ENCODE measurements around the gene SBNO1.

Gene SBNO1

DNA sequence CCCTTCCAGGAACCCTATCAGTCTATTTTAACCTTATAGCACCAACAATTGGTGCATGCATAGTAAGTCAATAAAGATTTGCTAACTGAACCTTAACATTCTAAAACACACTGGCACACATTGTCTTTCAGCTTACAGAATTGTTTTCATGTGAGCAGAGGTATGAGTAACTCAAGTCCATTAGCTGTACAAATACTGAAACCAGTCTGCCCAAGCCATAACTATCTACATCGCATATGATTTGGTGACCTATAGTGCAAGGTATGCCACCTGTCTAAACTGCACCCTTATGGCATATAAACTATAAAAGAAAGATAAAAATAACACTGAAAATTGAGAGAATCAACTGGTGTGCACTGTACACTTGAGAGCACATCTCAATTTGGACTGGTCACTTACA lies 34.8 kb downstream of the SBNO1 start:
- TF ChIP-seq ZNF660 (tag by site-specific recombination; IDR thresholded peaks at IDR 0.05): no peak
- TF ChIP-seq, protein P1, sequence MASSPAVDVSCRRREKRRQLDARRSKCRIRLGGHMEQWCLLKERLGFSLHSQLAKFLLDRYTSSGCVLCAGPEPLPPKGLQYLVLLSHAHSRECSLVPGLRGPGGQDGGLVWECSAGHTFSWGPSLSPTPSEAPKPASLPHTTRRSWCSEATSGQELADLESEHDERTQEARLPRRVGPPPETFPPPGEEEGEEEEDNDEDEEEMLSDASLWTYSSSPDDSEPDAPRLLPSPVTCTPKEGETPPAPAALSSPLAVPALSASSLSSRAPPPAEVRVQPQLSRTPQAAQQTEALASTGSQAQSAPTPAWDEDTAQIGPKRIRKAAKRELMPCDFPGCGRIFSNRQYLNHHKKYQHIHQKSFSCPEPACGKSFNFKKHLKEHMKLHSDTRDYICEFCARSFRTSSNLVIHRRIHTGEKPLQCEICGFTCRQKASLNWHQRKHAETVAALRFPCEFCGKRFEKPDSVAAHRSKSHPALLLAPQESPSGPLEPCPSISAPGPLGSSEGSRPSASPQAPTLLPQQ (tag by site-specific recombination; IDR thresholded peaks at IDR 0.05): no peak
- no peak for TF ChIP-seq ZNF157 (tag by site-specific recombination; IDR thresholded peaks at IDR 0.05)
- TF ChIP-seq ZNF394 (tag by site-specific recombination; IDR thresholded peaks at IDR 0.05; ENCODE audit: borderline replicate concordance): no peak
- TF ChIP-seq ZNF214 (tag by site-specific recombination; IDR thresholded peaks at IDR 0.05; ENCODE audit: borderline replicate concordance): no peak
- no peak for TF ChIP-seq GLI2 (tag by site-specific recombination; IDR thresholded peaks at IDR 0.05; ENCODE audit: borderline replicate concordance, low read depth)
- TF ChIP-seq, protein P2, sequence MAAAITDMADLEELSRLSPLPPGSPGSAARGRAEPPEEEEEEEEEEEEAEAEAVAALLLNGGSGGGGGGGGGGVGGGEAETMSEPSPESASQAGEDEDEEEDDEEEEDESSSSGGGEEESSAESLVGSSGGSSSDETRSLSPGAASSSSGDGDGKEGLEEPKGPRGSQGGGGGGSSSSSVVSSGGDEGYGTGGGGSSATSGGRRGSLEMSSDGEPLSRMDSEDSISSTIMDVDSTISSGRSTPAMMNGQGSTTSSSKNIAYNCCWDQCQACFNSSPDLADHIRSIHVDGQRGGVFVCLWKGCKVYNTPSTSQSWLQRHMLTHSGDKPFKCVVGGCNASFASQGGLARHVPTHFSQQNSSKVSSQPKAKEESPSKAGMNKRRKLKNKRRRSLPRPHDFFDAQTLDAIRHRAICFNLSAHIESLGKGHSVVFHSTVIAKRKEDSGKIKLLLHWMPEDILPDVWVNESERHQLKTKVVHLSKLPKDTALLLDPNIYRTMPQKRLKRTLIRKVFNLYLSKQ (tag by site-specific recombination; IDR thresholded peaks at IDR 0.05; ENCODE audit: borderline replicate concordance): no peak
- TF ChIP-seq, protein P3, sequence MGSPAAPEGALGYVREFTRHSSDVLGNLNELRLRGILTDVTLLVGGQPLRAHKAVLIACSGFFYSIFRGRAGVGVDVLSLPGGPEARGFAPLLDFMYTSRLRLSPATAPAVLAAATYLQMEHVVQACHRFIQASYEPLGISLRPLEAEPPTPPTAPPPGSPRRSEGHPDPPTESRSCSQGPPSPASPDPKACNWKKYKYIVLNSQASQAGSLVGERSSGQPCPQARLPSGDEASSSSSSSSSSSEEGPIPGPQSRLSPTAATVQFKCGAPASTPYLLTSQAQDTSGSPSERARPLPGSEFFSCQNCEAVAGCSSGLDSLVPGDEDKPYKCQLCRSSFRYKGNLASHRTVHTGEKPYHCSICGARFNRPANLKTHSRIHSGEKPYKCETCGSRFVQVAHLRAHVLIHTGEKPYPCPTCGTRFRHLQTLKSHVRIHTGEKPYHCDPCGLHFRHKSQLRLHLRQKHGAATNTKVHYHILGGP (tag by site-specific recombination; IDR thresholded peaks at IDR 0.05): no peak
- Histone ChIP-seq H3K4me3 (ENCODE audit: low read depth, low read length) (no peak overlapping the region), H3K4me1 (ENCODE audit: control insufficient read depth, insufficient read depth, low read length) (no peaks in the 10 kb centered on the region), H3K36me3 (ENCODE audit: control insufficient read depth in 2 of 2, insufficient read depth in 1 of 2, low read length in 2 of 2) (peaks cover 67 to 78% of the 10 kb centered on the region in 2 experiments), H3K27ac (ENCODE audit: extremely low read depth, low read depth, low read length) (no peak overlapping the region), H3K9me3 (ENCODE audit: control insufficient read depth, insufficient read depth, low read depth, low read length) (no peaks in the 10 kb centered on the region)
- ChIA-PET CTCF (interaction anchor here (0.5 kb wide), 1 partner anchor 513 kb away, joined by 4 read pairs; no protein-coding TSS in a partner anchor), POLR2A (no interaction called here)

DNA sequence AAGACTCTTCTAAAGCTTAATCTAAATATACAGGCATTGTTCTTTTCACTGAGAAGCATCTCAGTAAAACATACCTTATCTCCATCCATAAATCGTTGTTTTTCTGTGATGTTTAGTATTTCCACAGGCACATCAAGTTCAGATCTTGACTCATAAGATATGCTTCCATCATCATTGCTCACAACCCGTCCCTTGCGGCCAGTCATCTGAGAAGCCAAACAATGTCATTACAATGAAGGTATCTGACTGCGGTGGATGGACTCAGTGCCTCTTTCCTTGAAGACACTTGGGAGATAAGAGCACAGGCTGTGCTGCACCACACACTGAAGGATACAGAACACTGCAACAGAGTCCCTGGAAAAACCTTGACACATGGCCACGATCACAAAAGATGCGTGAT lies 44.8 kb downstream of the SBNO1 start:
- no peak overlapping the region for H3K4me3 ChIP-seq (ENCODE audit: low read depth, low read length)
- no peaks in the 10 kb centered on the region for H3K9me3 ChIP-seq (ENCODE audit: control insufficient read depth, insufficient read depth, low read depth, low read length)
- no peaks in the 10 kb centered on the region for H3K4me1 ChIP-seq (ENCODE audit: control insufficient read depth, insufficient read depth, low read length)
- TF ChIP-seq ZNF433 (tag by site-specific recombination; IDR thresholded peaks at IDR 0.05; ENCODE audit: low read depth) (no peak), ZNF350 (tag by site-specific recombination; IDR thresholded peaks at IDR 0.05) (no peak), BCL11A (tag by site-specific recombination; IDR thresholded peaks at IDR 0.05; ENCODE audit: low read depth) (no peak), OVOL3 (tag by site-specific recombination; IDR thresholded peaks at IDR 0.05) (no peak), ZNF664 (tag by site-specific recombination; IDR thresholded peaks at IDR 0.05) (no peak)
- TF ChIP-seq, protein P4, sequence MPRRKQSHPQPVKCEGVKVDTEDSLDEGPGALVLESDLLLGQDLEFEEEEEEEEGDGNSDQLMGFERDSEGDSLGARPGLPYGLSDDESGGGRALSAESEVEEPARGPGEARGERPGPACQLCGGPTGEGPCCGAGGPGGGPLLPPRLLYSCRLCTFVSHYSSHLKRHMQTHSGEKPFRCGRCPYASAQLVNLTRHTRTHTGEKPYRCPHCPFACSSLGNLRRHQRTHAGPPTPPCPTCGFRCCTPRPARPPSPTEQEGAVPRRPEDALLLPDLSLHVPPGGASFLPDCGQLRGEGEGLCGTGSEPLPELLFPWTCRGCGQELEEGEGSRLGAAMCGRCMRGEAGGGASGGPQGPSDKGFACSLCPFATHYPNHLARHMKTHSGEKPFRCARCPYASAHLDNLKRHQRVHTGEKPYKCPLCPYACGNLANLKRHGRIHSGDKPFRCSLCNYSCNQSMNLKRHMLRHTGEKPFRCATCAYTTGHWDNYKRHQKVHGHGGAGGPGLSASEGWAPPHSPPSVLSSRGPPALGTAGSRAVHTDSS (tag by site-specific recombination; IDR thresholded peaks at IDR 0.05): no peak
- H3K27ac ChIP-seq (ENCODE audit: extremely low read depth, low read depth, low read length): no peak overlapping the region
- ChIA-PET POLR2A (no interaction called here), CTCF (no interaction called here)
- H3K36me3 ChIP-seq (ENCODE audit: control insufficient read depth in 2 of 2, insufficient read depth in 1 of 2, low read length in 2 of 2): peaks cover 78 to 96% of the 10 kb centered on the region in 2 experiments

DNA sequence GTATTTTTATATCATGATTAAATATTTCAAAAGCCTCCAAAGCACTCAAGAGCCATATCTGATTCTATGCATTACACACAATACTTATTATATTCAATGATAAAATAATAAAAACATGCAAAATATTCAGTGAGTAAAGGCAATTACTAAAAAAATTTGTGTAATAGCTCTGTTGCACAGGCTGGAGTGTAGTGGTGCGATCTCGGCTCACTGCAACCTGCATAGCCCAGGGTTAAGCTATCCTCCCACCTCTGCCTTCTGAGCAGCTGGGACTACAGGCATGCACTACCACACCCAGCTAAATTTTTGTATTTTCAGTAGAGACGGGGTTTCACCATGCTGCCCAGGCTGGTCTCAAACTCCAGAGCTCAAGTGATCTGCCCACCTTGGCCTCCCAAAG lies 45.4 kb downstream of the SBNO1 start:
- Histone ChIP-seq H3K9me3 (ENCODE audit: control insufficient read depth, insufficient read depth, low read depth, low read length) (no peaks in the 10 kb centered on the region), H3K4me3 (ENCODE audit: low read depth, low read length) (no peak overlapping the region), H3K27ac (ENCODE audit: extremely low read depth, low read depth, low read length) (no peak overlapping the region), H3K36me3 (ENCODE audit: control insufficient read depth in 2 of 2, insufficient read depth in 1 of 2, low read length in 2 of 2) (peaks cover 77 to 95% of the 10 kb centered on the region in 2 experiments), H3K4me1 (ENCODE audit: control insufficient read depth, insufficient read depth, low read length) (no peaks in the 10 kb centered on the region)
- CTCF ChIA-PET: interaction anchor here (0.6 kb wide), 1 partner anchor 74 kb away, joined by 3 read pairs; no protein-coding TSS in a partner anchor
- POLR2A ChIA-PET: no interaction called here
- TF ChIP-seq ZNF501 (tag by site-specific recombination; IDR thresholded peaks at IDR 0.05) (no peak), ZNF132 (tag by site-specific recombination; IDR thresholded peaks at IDR 0.05; ENCODE audit: borderline replicate concordance) (no peak), ZNF211 (tag by site-specific recombination; IDR thresholded peaks at IDR 0.05; ENCODE audit: low read depth) (no peak), SP3 (tag by site-specific recombination; IDR thresholded peaks at IDR 0.05) (no peak), ZNF555 (tag by site-specific recombination; conservative IDR thresholded peaks at IDR 0.05) (no peak), ZNF157 (tag by site-specific recombination; IDR thresholded peaks at IDR 0.05) (no peak), ZNF658 (tag by site-specific recombination; IDR thresholded peaks at IDR 0.05) (no peak), ZNF239 (tag by site-specific recombination; IDR thresholded peaks at IDR 0.05) (no peak)
- TF ChIP-seq, protein P5, sequence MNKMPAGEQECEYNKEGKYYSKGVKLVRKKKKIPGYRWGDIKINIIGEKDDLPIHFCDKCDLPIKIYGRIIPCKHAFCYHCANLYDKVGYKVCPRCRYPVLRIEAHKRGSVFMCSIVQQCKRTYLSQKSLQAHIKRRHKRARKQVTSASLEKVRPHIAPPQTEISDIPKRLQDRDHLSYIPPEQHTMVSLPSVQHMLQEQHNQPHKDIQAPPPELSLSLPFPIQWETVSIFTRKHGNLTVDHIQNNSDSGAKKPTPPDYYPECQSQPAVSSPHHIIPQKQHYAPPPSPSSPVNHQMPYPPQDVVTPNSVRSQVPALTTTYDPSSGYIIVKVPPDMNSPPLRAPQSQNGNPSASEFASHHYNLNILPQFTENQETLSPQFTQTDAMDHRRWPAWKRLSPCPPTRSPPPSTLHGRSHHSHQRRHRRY (tag by site-specific recombination; IDR thresholded peaks at IDR 0.05): no peak
- TF ChIP-seq, protein P6, sequence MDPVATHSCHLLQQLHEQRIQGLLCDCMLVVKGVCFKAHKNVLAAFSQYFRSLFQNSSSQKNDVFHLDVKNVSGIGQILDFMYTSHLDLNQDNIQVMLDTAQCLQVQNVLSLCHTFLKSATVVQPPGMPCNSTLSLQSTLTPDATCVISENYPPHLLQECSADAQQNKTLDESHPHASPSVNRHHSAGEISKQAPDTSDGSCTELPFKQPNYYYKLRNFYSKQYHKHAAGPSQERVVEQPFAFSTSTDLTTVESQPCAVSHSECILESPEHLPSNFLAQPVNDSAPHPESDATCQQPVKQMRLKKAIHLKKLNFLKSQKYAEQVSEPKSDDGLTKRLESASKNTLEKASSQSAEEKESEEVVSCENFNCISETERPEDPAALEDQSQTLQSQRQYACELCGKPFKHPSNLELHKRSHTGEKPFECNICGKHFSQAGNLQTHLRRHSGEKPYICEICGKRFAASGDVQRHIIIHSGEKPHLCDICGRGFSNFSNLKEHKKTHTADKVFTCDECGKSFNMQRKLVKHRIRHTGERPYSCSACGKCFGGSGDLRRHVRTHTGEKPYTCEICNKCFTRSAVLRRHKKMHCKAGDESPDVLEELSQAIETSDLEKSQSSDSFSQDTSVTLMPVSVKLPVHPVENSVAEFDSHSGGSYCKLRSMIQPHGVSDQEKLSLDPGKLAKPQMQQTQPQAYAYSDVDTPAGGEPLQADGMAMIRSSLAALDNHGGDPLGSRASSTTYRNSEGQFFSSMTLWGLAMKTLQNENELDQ (tag by site-specific recombination; IDR thresholded peaks at IDR 0.05; ENCODE audit: low read depth): no peak

Data from HEK293 (cell line).